ENCODE measurements around the gene PI4KA. TPM values are rescaled to one million over a fixed set of nuclear protein-coding genes. Genes with fewer than 3 reads are reported as not detected.

PI4KA gene
- total and polyA plus RNA-seq, 2 experiments from 2014 or later: 17.1 to 38.1 TPM

GRCh38 chr22:20794650-20795413, 63.8 kb downstream of the PI4KA start:
- Histone ChIP-seq H3K27me3 (ENCODE audit: insufficient read depth) (no peaks in the 10 kb centered on the region), H4K20me1 (replicated peaks; ENCODE audit: insufficient read depth) (0 out of 2 replicates have a peak, but pooled peaks cover 9% of the 10 kb centered on the region), H3F3A (replicated peaks; ENCODE audit: low read depth) (no peaks in the 10 kb centered on the region), H3K4me3 (no peak overlapping the region), H3K79me2 (replicated peaks; ENCODE audit: insufficient read depth) (no peaks in the 10 kb centered on the region), H3K36me3 (ENCODE audit: insufficient read depth) (no peaks in the 10 kb centered on the region), H3K4me1 (ENCODE audit: insufficient read depth) (no peaks in the 10 kb centered on the region), H3K27ac (ENCODE audit: low read depth) (no peak overlapping the region), H2AFZ (no peak overlapping the region), H3K9me2 (ENCODE audit: insufficient read depth) (no peaks in the 10 kb centered on the region), H3K4me2 (no peak overlapping the region)
- Mint-ChIP-seq H3K9me3 (no peaks in the 10 kb centered on the region), H3K27me3 (ENCODE audit: insufficient read depth, low read depth, poor library complexity) (peaks cover 4% of the 10 kb centered on the region), H3K27ac (peak overlapping the region; percentile 46; the same call in 1 of the 2 replicates), H3K36me3 (ENCODE audit: low read depth) (peaks cover 4% of the 10 kb centered on the region; the same call in 2 of the 3 replicates), H3K4me3 (no peak overlapping the region), H3K4me1 (no peaks in the 10 kb centered on the region)
- DNase-seq (ENCODE audit: low spot score): no peak
- no peak for TF ChIP-seq ETS1 (IDR thresholded peaks at IDR 0.05)
- TF ChIP-seq ZNF114 (CRISPR knock-in tag; IDR thresholded peaks at IDR 0.05): no peak
- TF ChIP-seq NANOG (IDR thresholded peaks at IDR 0.05; ENCODE audit: borderline replicate concordance): no peak
- no peak for TF ChIP-seq ZNF462 (CRISPR knock-in tag; IDR thresholded peaks at IDR 0.05)
- TF ChIP-seq CREB1 (CRISPR knock-in tag; IDR thresholded peaks at IDR 0.05; ENCODE audit: low read depth): no peak
- TF ChIP-seq STAT1 (IDR thresholded peaks at IDR 0.05; ENCODE audit: unreplicated experiment): no peak
- no peak for TF ChIP-seq EZH2 (IDR thresholded peaks at IDR 0.05; ENCODE audit: low read depth, unreplicated experiment)
- TF ChIP-seq POLR2AphosphoS5 (IDR thresholded peaks at IDR 0.05; ENCODE audit: low read depth): no peak
- no peak for TF ChIP-seq JUNB (IDR thresholded peaks at IDR 0.05; ENCODE audit: unreplicated experiment)
- TF ChIP-seq EZH2phosphoT487 (IDR thresholded peaks at IDR 0.05; ENCODE audit: unreplicated experiment): no peak
- no peak for TF ChIP-seq REST (IDR thresholded peaks at IDR 0.05; ENCODE audit: unreplicated experiment)
- TF ChIP-seq CTCF (conservative IDR thresholded peaks at IDR 0.05; ENCODE audit: low read depth in 2 of 2): no peak
- TF ChIP-seq ZNF331 (CRISPR knock-in tag; IDR thresholded peaks at IDR 0.05; ENCODE audit: low read depth): no peak
- ATAC-seq: no peak
